ENCODE data around the gene RLF. TPM values are rescaled to one million over a fixed set of nuclear protein-coding genes. Genes with fewer than 3 reads are reported as not detected.
"Not testable (repeated sequence)": the region's sequence is repeated elsewhere in the genome, so short reads cannot be mapped to it uniquely, and the experiment has no call there.

Gene RLF
- total and polyA plus RNA-seq, 2 of the 8 experiments (the other 6 are each of a cell fraction or from before 2014, with no cell fraction given), result 4.2 to 18.0 TPM

GRCh38 chr1:40176989-40177388, 15.8 kb downstream of the RLF start:
- not testable (repeated sequence) for H3K23ac ChIP-seq (ENCODE audit: insufficient read length); H4K20me1 ChIP-seq (replicated peaks in 1 of 2; ENCODE audit: control insufficient read depth in 1 of 2, insufficient read depth in 2 of 2, low read length in 2 of 2)

More at GRCh38 chr1:40176989-40177388, 15.8 kb downstream of the RLF start:
- H3K4ac ChIP-seq (replicated peaks; ENCODE audit: insufficient read length, low read depth, low read length); H3K4me1 ChIP-seq (replicated peaks in 1 of 4; ENCODE audit: control insufficient read depth in 3 of 4, insufficient read depth in 4 of 4, low read length in 3 of 4); H2BK15ac ChIP-seq (ENCODE audit: low read length); CTCF ChIA-PET (ENCODE audit: partially characterized antibody); H3K9ac ChIP-seq (replicated peaks in 1 of 4; ENCODE audit: extremely low read depth in 1 of 4, low read depth in 3 of 4, low read length in 3 of 4); H4K5ac ChIP-seq (ENCODE audit: insufficient read length, low read depth, low read length); H3K27me3 ChIP-seq (replicated peaks in 1 of 4; ENCODE audit: control insufficient read depth in 3 of 4, extremely low read depth in 1 of 4, insufficient read depth in 3 of 4, low read length in 3 of 4); H3K56ac ChIP-seq (replicated peaks; ENCODE audit: insufficient read length, low read depth, low read length); POLR2A ChIA-PET (ENCODE audit: partially characterized antibody); H2BK5ac ChIP-seq (ENCODE audit: low read depth, low read length); H3K9me3 ChIP-seq (ENCODE audit: insufficient read depth in 2 of 2, low read depth in 1 of 2, low read length in 1 of 2); H4K8ac ChIP-seq (ENCODE audit: extremely low read depth, insufficient read depth, low read length); H2BK12ac ChIP-seq (ENCODE audit: low read depth, low read length); H2BK120ac ChIP-seq (replicated peaks; ENCODE audit: low read depth, low read length); H2AK5ac ChIP-seq (ENCODE audit: low read depth, low read length); H3K27ac ChIP-seq (ENCODE audit: low read depth, low read length); H3K4me2 ChIP-seq (ENCODE audit: insufficient read depth in 1 of 2, low read depth in 2 of 2, low read length in 2 of 2); H3K36me3 ChIP-seq (ENCODE audit: control insufficient read depth in 2 of 4, insufficient read depth in 4 of 4, low read length in 3 of 4); H2AFZ ChIP-seq (ENCODE audit: low read length); H3K18ac ChIP-seq (ENCODE audit: extremely low read depth, low read length); DNase-seq (ENCODE audit: low read depth in 1 of 2, low spot score in 2 of 2); H2BK20ac ChIP-seq (ENCODE audit: low read length); H4K91ac ChIP-seq (replicated peaks; ENCODE audit: insufficient read length, low read length); FAIRE-seq; H3K23me2 ChIP-seq (ENCODE audit: low read depth, low read length); H3K79me1 ChIP-seq (ENCODE audit: low read depth, low read length); H3K4me3 ChIP-seq (ENCODE audit: extremely low read depth in 1 of 4, insufficient read depth in 2 of 4, low read depth in 3 of 4, low read length in 4 of 4); H3K14ac ChIP-seq (ENCODE audit: insufficient read length): not testable (repeated sequence)
- peaks cover 0 to 97% of the 10 kb centered on the region in 2 experiments; a peak in 3 of 4 replicates for H3K79me2 ChIP-seq (ENCODE audit: control insufficient read depth in 1 of 2, insufficient read depth in 2 of 2, low read length in 2 of 2)
- 92% methylated on average over 10 of the region's 15 CpGs; no CpG with 5 or more reads in 1 of the 2 experiments for WGBS, 2 experiments (ENCODE audit: extremely low coverage in 1 of 2, insufficient coverage in 1 of 2, insufficient read length in 1 of 2, insufficient replicate concordance in 2 of 2, low coverage in 1 of 2, low lambda C conversion rate in 2 of 2, missing lambda C conversion rate in 1 of 2)
